ENCODE results near the gene NDE1. TPM values are rescaled to one million over a fixed set of nuclear protein-coding genes. Genes with fewer than 3 reads are reported as not detected.

The NDE1 gene
- polyA plus RNA-seq, 1 experiment, result 25.6 TPM

DNA sequence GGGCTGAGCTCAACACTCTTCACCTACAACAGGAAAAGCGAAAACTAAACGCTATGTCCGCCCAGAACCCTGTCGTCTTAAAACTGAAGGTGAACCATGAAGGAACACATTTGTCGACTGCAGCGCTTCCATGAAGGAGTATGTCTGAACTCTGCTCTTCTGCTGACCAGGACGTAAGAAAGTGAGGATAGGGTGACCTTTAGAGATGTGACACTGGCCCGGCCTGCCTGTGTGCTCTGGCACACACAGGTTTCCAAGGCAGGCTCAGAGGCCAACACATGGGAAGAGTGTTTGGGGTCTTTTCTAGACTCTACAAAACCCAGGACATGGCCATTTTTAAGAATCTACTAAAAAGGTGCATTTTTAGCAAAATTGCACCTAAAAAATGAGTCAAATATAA lies 28.2 kb upstream of the NDE1 start:
- Histone ChIP-seq H3K36me3 (ENCODE audit: control insufficient read depth, insufficient read depth, low read length) (peaks cover 17% of the 10 kb centered on the region), H3K4me3 (ENCODE audit: low read depth, low read length) (no peak overlapping the region), H3K27me3 (ENCODE audit: control insufficient read depth, insufficient read depth, low read length) (no peaks in the 10 kb centered on the region)
- no peak for TF ChIP-seq CTCF (IDR thresholded peaks at IDR 0.05; ENCODE audit: insufficient read depth, low read depth, low read length)
- CTCF ChIA-PET, result no interaction called here
- DNase-seq (ENCODE audit: low read depth), result no peak
- POLR2A ChIA-PET, result no interaction called here

GRCh38 chr16:15631730-15632409 lies 18.2 kb upstream of the NDE1 start:
- POLR2A ChIA-PET, result no interaction called here
- H3K27me3 ChIP-seq (ENCODE audit: control insufficient read depth, insufficient read depth, low read length), result no peaks in the 10 kb centered on the region
- CTCF ChIA-PET, result no interaction called here
- TF ChIP-seq CTCF (IDR thresholded peaks at IDR 0.05; ENCODE audit: insufficient read depth, low read depth, low read length), result no peak
- DNase-seq (ENCODE audit: low read depth), result no peak
- H3K4me3 ChIP-seq (ENCODE audit: low read depth, low read length), result no peak overlapping the region
- H3K36me3 ChIP-seq (ENCODE audit: control insufficient read depth, insufficient read depth, low read length), result peaks cover 9% of the 10 kb centered on the region

- peaks cover 13% of the 10 kb centered on the region for H3K36me3 ChIP-seq (ENCODE audit: control insufficient read depth, insufficient read depth, low read length)
- no peak for DNase-seq (ENCODE audit: low read depth)
- CTCF ChIA-PET, result interaction anchor here (1.0 to 1.1 kb wide), 2 partner anchors 9 to 56 kb away, joined by 3 read pairs; no protein-coding TSS in a partner anchor
- POLR2A ChIA-PET, result no interaction called here
- no peaks in the 10 kb centered on the region for H3K27me3 ChIP-seq (ENCODE audit: control insufficient read depth, insufficient read depth, low read length)
- no peak overlapping the region for H3K4me3 ChIP-seq (ENCODE audit: low read depth, low read length)
- TF ChIP-seq CTCF (IDR thresholded peaks at IDR 0.05; ENCODE audit: insufficient read depth, low read depth, low read length), result no peak
Measured at GRCh38 chr16:15635926-15636325, 14.1 kb upstream of the NDE1 start.

GRCh38 chr16:15636392-15636873 lies 13.6 kb upstream of the NDE1 start:
- H3K4me3 ChIP-seq (ENCODE audit: low read depth, low read length), result no peak overlapping the region
- H3K36me3 ChIP-seq (ENCODE audit: control insufficient read depth, insufficient read depth, low read length), result peaks cover 13% of the 10 kb centered on the region
- DNase-seq (ENCODE audit: low read depth), result no peak
- ChIA-PET CTCF (interaction anchor here (1.0 kb wide), 1 partner anchor 55 kb away, joined by 3 read pairs; no protein-coding TSS in a partner anchor), POLR2A (no interaction called here)
- H3K27me3 ChIP-seq (ENCODE audit: control insufficient read depth, insufficient read depth, low read length), result no peaks in the 10 kb centered on the region
- TF ChIP-seq CTCF (IDR thresholded peaks at IDR 0.05; ENCODE audit: insufficient read depth, low read depth, low read length), result no peak

DNA sequence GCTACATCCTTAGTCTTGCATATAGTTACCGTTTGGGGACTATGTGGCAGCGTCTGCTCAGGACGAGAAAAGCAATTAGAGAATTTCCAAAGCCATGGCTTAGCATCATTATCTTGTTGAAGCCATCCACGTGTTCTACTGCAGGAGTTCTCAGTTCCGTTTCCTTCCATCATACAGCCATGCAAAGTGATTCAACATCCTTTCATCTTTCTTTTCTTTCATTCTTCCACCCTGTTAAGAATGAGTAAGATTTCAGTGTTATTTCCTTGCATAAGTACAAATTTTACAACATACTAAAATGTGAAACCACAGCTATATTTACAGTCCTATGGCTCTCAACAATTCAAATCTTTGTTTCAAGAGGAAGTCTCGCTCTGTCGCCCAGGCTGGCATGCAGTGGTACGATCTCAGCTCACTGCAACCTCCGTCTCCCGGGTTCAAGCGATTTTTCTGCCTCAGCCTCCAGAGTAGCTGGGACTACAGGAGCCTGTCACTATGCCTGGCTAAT lies 10.9 kb upstream of the NDE1 start:
- DNase-seq (ENCODE audit: low read depth), result no peak
- Histone ChIP-seq H3K36me3 (ENCODE audit: control insufficient read depth, insufficient read depth, low read length) (peaks cover 10% of the 10 kb centered on the region), H3K4me3 (ENCODE audit: low read depth, low read length) (no peak overlapping the region), H3K27me3 (ENCODE audit: control insufficient read depth, insufficient read depth, low read length) (no peaks in the 10 kb centered on the region)
- POLR2A ChIA-PET, result no interaction called here
- TF ChIP-seq CTCF (IDR thresholded peaks at IDR 0.05; ENCODE audit: insufficient read depth, low read depth, low read length), result no peak
- CTCF ChIA-PET, result interaction anchor here (0.6 to 1.0 kb wide), 3 partner anchors 66 to 386 kb away, joined by 3 read pairs; no protein-coding TSS in a partner anchor

Data from BJ (cell line).